Coronary artery (tissue), 2 donors: Measurements from ENCODE around the gene E2F3.
"Not testable (repeated sequence)": the region's sequence is repeated elsewhere in the genome, so short reads cannot be mapped to it uniquely, and the experiment has no call there.

Experiments used
- DNase-seq: peaks from one replicate; pipeline ENCODE4 v3.0.0-alpha.2; 2017; ENCODE audit warnings: low spot score
- H3K27ac ChIP-seq, 2 donors: fragments of 200-600 bp; sonication (generic); one replicate each; pipeline ENCODE4 v1.5.1; 2016 to 2019
- H3K4me3 ChIP-seq: fragments of 200-600 bp; sonication (generic); 2 replicates; pipeline ENCODE4 v1.5.1; 2016; ENCODE audit warnings: mild to moderate bottlenecking, moderate library complexity
- CTCF ChIP-seq: fragments of 200-600 bp; sonication (generic); IDR thresholded peaks from one replicate; pipeline ENCODE4 v1.5.1; 2019; ENCODE audit warnings: antibody characterized with exemption

Gene E2F3

GRCh38 chr6:20464041-20464440 is 62.4 kb downstream of the E2F3 start:
- no peak overlapping the region for H3K4me3 ChIP-seq
- no peak for TF ChIP-seq CTCF
- no peak overlapping the region for H3K27ac ChIP-seq
- no peak for DNase-seq

GRCh38 chr6:20464847-20465246 is 63.2 kb downstream of the E2F3 start:
- TF ChIP-seq CTCF = no peak
- DNase-seq = no peak
- no peak overlapping the region for H3K27ac ChIP-seq
- no peak overlapping the region for H3K4me3 ChIP-seq

- DNase-seq, H3K4me3 ChIP-seq, H3K27ac ChIP-seq: not testable (repeated sequence)
These were observed 63.9 kb downstream of the E2F3 start for GRCh38 chr6:20465616-20466015.

GRCh38 chr6:20467437-20467836 is 65.8 kb downstream of the E2F3 start:
- Histone ChIP-seq H3K27ac (no peak overlapping the region), H3K4me3 (no peak overlapping the region)
- no peak for TF ChIP-seq CTCF
- DNase-seq = no peak

GRCh38 chr6:20468209-20468608 is 66.5 kb downstream of the E2F3 start:
- Histone ChIP-seq H3K27ac (no peak overlapping the region), H3K4me3 (no peak overlapping the region)
- no peak for TF ChIP-seq CTCF
- DNase-seq = no peak

- no peak overlapping the region for H3K27ac ChIP-seq
- H3K4me3 ChIP-seq = no peak overlapping the region
- TF ChIP-seq CTCF = no peak
- no peak for DNase-seq
These were observed 71.1 kb downstream of the E2F3 start for GRCh38 chr6:20472748-20473147.

GRCh38 chr6:20473518-20473917 is 71.8 kb downstream of the E2F3 start:
- TF ChIP-seq CTCF = no peak
- no peak overlapping the region for H3K4me3 ChIP-seq
- no peak for DNase-seq
- H3K27ac ChIP-seq = no peak overlapping the region

- no peak for DNase-seq
- TF ChIP-seq CTCF = no peak
- Histone ChIP-seq H3K4me3 (no peak overlapping the region), H3K27ac (no peak overlapping the region)
These were observed 73.3 kb downstream of the E2F3 start for GRCh38 chr6:20474874-20475542.
